K562 (cell line): ENCODE results near the gene TLX2. TPM values are rescaled to one million over a fixed set of nuclear protein-coding genes. Genes with fewer than 3 reads are reported as not detected.
A peak's percentile ranks its signal among the peaks of the same experiment; 100 is the strongest.

Experiments
- ATAC-seq: fragments of 200-7000 bp; cut with Tn5 transposase; 3 replicates; pipeline ENCODE4 v1.9.1; 2020; ENCODE audit warnings: moderate library complexity
- BruUV-seq: library from RNA; stranded (reverse); fragments of 400-500 nt; replicated peaks from 2 replicates; lab custom pipeline; 2021; lab: Mats Ljungman, UMichigan
- CTCF ChIA-PET: fragments of 300-600 bp; formaldehyde crosslinking; extraction: SDS; loops from one replicate; lab custom pipeline; 2021; ENCODE audit warnings: low intra/inter-chr PET ratio; lab: Yijun Ruan, JAX
- POLR2A ChIA-PET: fragments of 300-600, 350-650 bp; sonication (Branson Sonifier 250); formaldehyde crosslinking; extraction: SDS; loops from one replicate; lab custom pipeline; 2021; ENCODE audit warnings: antibody characterized with exemption, inconsistent platforms; lab: Yijun Ruan, JAX
- DNase-seq, 4 experiments: peaks; one replicate each; pipeline versions ENCODE4 v3.0.0 to v3.0.0-alpha.2; 2011 to 2018; ENCODE audit warnings: low spot score in 3 of 4, mixed read lengths in 3 of 4; ENCODE audit errors: extremely low read depth in 1 of 4
- FAIRE-seq: peaks from 2 replicates; lab custom pipeline; 2011; peaks lifted over from hg19 to GRCh38; lab: Jason Lieb, UNC
- H2AFZ ChIP-seq: 2 replicates; pipeline ENCODE4 v1.6.0; 2011; ENCODE audit warnings: low read depth, low read length, control low read depth, inconsistent platforms
- H3K27ac ChIP-seq: fragments of 200-600 bp; 3 replicates; pipeline ENCODE4 v1.8.0; 2011; ENCODE audit warnings: low read depth, mild to moderate bottlenecking, control low read depth, inconsistent platforms, low read length, moderate library complexity, mixed read lengths; ENCODE audit errors: extremely low read depth
- H3K27me3 ChIP-seq, 2 experiments: fragments of 300-600 bp in 1 of 2; 2 replicates in 1 of 2; 3 replicates in 1 of 2; pipeline versions ENCODE4 v1.6.0 to v1.8.0; 2011; ENCODE audit warnings: inconsistent platforms in 2 of 2, low read length in 2 of 2, mild to moderate bottlenecking in 1 of 2, mixed read lengths in 1 of 2, moderate library complexity in 1 of 2; ENCODE audit not compliant: control insufficient read depth in 2 of 2, insufficient read depth in 2 of 2
- H3K36me3 ChIP-seq: fragments of 300-600 bp; 3 replicates; pipeline ENCODE4 v1.8.0; 2011; ENCODE audit warnings: mild to moderate bottlenecking, low read length, inconsistent platforms; ENCODE audit not compliant: control insufficient read depth, insufficient read depth
- H3K4me1 ChIP-seq, 2 experiments: fragments of 200-600 bp in 1 of 2; replicated peaks in 1 of 2; 2 replicates in 1 of 2; 3 replicates in 1 of 2; pipeline versions ENCODE4 v1.5.1 to v1.8.0; 2011; ENCODE audit warnings: inconsistent platforms in 2 of 2, low read length in 2 of 2, mild to moderate bottlenecking in 1 of 2, mixed read lengths in 1 of 2, moderate library complexity in 1 of 2; ENCODE audit not compliant: control insufficient read depth in 2 of 2, insufficient read depth in 2 of 2
- H3K4me2 ChIP-seq: 2 replicates; pipeline ENCODE4 v1.6.1; 2011; ENCODE audit warnings: low read length, control low read depth, inconsistent platforms, mixed read lengths; ENCODE audit not compliant: insufficient read depth
- H3K4me3 ChIP-seq: fragments of 200-600 bp; sonication (generic), shearing (Covaris generic); 2 replicates; pipeline ENCODE4 v1.5.1; 2016; ENCODE audit warnings: control low read depth, inconsistent platforms
- H3K79me2 ChIP-seq: fragments of 200-600 bp; 3 replicates; pipeline ENCODE4 v1.8.0; 2011; ENCODE audit warnings: low read length, inconsistent platforms; ENCODE audit not compliant: control insufficient read depth, insufficient read depth
- H3K9ac ChIP-seq, 2 experiments: 2 replicates each; pipeline versions ENCODE4 v1.6.0 to v1.6.1; 2011; ENCODE audit warnings: low read depth in 2 of 2, low read length in 2 of 2, control low read depth in 1 of 2, inconsistent platforms in 1 of 2, mild to moderate bottlenecking in 1 of 2, mixed read lengths in 1 of 2; ENCODE audit not compliant: insufficient read depth in 1 of 2
- H3K9me1 ChIP-seq: one replicate; pipeline ENCODE4 v1.6.0; 2011; ENCODE audit warnings: inconsistent platforms, mild to moderate bottlenecking, low read length, moderate library complexity; ENCODE audit not compliant: control insufficient read depth, insufficient read depth
- H3K9me3 ChIP-seq: replicated peaks from 2 replicates; pipeline ENCODE4 v1.5.1; 2011; ENCODE audit warnings: low read depth, low read length, inconsistent platforms; ENCODE audit not compliant: control insufficient read depth, insufficient read depth
- H4K20me1 ChIP-seq: replicated peaks from 2 replicates; pipeline ENCODE4 v1.6.1; 2011; ENCODE audit warnings: low read length, inconsistent platforms, mixed read lengths; ENCODE audit not compliant: control insufficient read depth, insufficient read depth
- MEIS2 ChIP-seq: fragments of 450-650 bp; IDR thresholded peaks from 2 replicates; pipeline ENCODE4 v1.6.1; 2014; ENCODE audit warnings: mild to moderate bottlenecking; ENCODE audit not compliant: partially characterized antibody
- NUFIP1 ChIP-seq: fragments of 450-650 bp; IDR thresholded peaks from 2 replicates; pipeline ENCODE4 v1.6.1; 2018; ENCODE audit not compliant: partially characterized antibody
- WGBS: fragments of 100-300 bp; shearing (Covaris generic); methylation state at CpG from one replicate; pipeline ENCODE4 v1.1.6; 2016; ENCODE audit warnings: low coverage, mixed read lengths; ENCODE audit not compliant: insufficient coverage; ENCODE audit errors: missing lambda C conversion rate; 5-methylcytosine and 5-hydroxymethylcytosine counted together
- in situ Hi-C: fragments of 300-500 bp; cut with MboI; formaldehyde crosslinking; loops from 4 replicates; pipeline ENCODE4 v1.15.0; 2018; ENCODE audit warnings: inconsistent platforms, mixed read lengths
- intact Hi-C: fragments of 100-400 bp; cut with micrococcal nuclease; formaldehyde crosslinking; loops from 2 replicates; pipeline ENCODE4 v1.14.2; 2022
- polyA plus RNA-seq, 8 experiments: library from polyadenylated mRNA; depleted of rRNA in 4 of 8; stranded (reverse) in 5 of 8; unstranded in 3 of 8; fragments of >200 nt; fragmentation: Nextera tagmentation in 2 of 8; fragmentation: Illumina TruSeq in 1 of 8; extraction: Ambion mirVana in 2 of 8; extraction: Trizol in 1 of 8; gene quantifications; 2 replicates each; pipeline versions ENCODE4 v1.2.1 to v1.2.3, GENCODE V29; 2011 to 2014; ENCODE audit warnings: inconsistent platforms in 1 of 8, missing spikeins in 1 of 8
- total RNA-seq, 7 experiments: library from RNA; depleted of rRNA in 6 of 7; stranded (reverse); fragments of >200 nt in 6 of 7; fragmentation: Illumina TruSeq in 2 of 7; extraction: Trizol in 2 of 7; gene quantifications; 2 replicates each; pipeline versions ENCODE4 v1.2.1 to v1.2.3, GENCODE V29; 2011 to 2021; ENCODE audit warnings: low replicate concordance in 1 of 7
- TF ChIP-seq, protein P1 (sequence below), 2 experiments: IDR thresholded peaks in 1 of 2; conservative IDR thresholded peaks in 1 of 2; 2 replicates each; pipeline ENCODE4 v1.6.1; 2016; ENCODE audit warnings: low read depth in 2 of 2, mild to moderate bottlenecking in 1 of 2, missing compliant biosample characterization in 1 of 2, missing genetic modification characterization in 1 of 2, moderate library complexity in 1 of 2
- TF ChIP-seq, protein P2 (sequence below): IDR thresholded peaks from 2 replicates; pipeline ENCODE4 v1.6.1; 2016; ENCODE audit warnings: missing genetic modification characterization, missing compliant biosample characterization

TLX2 gene
- total and polyA plus RNA-seq, 9 of the 15 experiments (the other 6 are each of a cell fraction or from before 2014, with no cell fraction given), result not detected

DNA sequence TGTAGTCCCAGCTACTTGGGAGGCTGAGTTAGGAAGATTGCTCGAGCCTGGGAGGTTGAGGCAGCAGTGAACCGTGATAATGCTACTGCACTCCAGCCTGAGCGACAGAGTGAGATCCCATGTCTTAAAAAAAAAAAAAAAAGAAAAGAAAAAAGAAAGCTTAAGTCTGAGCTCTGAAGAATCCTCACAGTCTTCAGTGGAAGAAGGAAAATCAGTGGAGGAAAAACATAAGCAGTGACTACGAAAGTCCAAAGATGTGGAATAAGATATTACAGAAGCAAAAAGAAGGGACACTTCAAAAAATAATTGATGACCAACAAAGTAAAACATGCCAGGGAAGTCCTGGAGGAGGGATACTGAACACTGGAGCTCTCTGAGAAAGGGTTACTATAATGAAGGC is 4.0 kb upstream of the TLX2 start:
- DNase-seq (no peak), FAIRE-seq (no peak), ATAC-seq (no peak)
- Histone ChIP-seq H3K9ac (peak overlapping the region in 1 of 2 experiments; percentile 1; a peak in 1 of 4 replicates), H4K20me1 (no peaks in the 10 kb centered on the region), H3K4me3 (no peak overlapping the region), H3K36me3 (peaks cover 9% of the 10 kb centered on the region; the same call in 2 of the 3 replicates), H2AFZ (peak overlapping the region; percentile 88), H3K27ac (no peak overlapping the region), H3K79me2 (peaks cover 18% of the 10 kb centered on the region), H3K9me3 (no peaks in the 10 kb centered on the region), H3K4me1 (peaks cover 26 to 47% of the 10 kb centered on the region in 2 experiments; a peak in 4 of 5 replicates), H3K9me1 (no peaks in the 10 kb centered on the region), H3K4me2 (no peak overlapping the region; the same call in 1 of the 2 replicates), H3K27me3 (no peaks in the 10 kb centered on the region)
- ChIA-PET CTCF (no interaction called here), POLR2A (interaction anchor here (0.6 to 3.3 kb wide), 7 partner anchors 9 to 92 kb away, joined by 3 to 17 read pairs (median 5); partner anchors contain the start of genes AUP1 and HTRA2)
- no TSS peak for BruUV-seq
- in situ Hi-C loops (no loop called here), intact Hi-C loops (no loop called here)
- 71% methylated on average over 4 of the region's 4 CpGs for WGBS
- TF ChIP-seq, protein P1, sequence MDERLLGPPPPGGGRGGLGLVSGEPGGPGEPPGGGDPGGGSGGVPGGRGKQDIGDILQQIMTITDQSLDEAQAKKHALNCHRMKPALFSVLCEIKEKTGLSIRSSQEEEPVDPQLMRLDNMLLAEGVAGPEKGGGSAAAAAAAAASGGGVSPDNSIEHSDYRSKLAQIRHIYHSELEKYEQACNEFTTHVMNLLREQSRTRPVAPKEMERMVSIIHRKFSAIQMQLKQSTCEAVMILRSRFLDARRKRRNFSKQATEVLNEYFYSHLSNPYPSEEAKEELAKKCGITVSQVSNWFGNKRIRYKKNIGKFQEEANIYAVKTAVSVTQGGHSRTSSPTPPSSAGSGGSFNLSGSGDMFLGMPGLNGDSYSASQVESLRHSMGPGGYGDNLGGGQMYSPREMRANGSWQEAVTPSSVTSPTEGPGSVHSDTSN (CRISPR knock-in tag; IDR thresholded peaks at IDR 0.05; ENCODE audit: low read depth), result no peak
- TF ChIP-seq, protein P1 (tag; conservative IDR thresholded peaks at IDR 0.05; ENCODE audit: low read depth), result peak; percentile 38; the same call in 1 of the 2 replicates
- TF ChIP-seq NUFIP1, result no peak
- peak; percentile 22 for TF ChIP-seq MEIS2
- TF ChIP-seq, protein P2, sequence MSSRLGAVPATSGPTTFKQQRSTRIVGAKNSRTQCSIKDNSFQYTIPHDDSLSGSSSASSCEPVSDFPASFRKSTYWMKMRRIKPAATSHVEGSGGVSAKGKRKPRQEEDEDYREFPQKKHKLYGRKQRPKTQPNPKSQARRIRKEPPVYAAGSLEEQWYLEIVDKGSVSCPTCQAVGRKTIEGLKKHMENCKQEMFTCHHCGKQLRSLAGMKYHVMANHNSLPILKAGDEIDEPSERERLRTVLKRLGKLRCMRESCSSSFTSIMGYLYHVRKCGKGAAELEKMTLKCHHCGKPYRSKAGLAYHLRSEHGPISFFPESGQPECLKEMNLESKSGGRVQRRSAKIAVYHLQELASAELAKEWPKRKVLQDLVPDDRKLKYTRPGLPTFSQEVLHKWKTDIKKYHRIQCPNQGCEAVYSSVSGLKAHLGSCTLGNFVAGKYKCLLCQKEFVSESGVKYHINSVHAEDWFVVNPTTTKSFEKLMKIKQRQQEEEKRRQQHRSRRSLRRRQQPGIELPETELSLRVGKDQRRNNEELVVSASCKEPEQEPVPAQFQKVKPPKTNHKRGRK (tag), result peak; percentile 82
